ENCODE data around the gene INTS7. TPM values are rescaled to one million over a fixed set of nuclear protein-coding genes. Genes with fewer than 3 reads are reported as not detected.

Gene INTS7
- polyA plus RNA-seq, 1 donor (not counting 4 experiments of a cell fraction or from before 2014, with no cell fraction given) = 27.2 TPM

- peak overlapping the region; percentile 30 for H3K27ac ChIP-seq (ENCODE audit: control insufficient read depth, insufficient read depth, low read length)
- TF ChIP-seq CTCF (optimal IDR thresholded peaks at IDR 0.05 in 1 of 3, IDR thresholded peaks at IDR 0.05 in 1 of 3, conservative IDR thresholded peaks at IDR 0.05 in 1 of 3; ENCODE audit: extremely low read depth in 1 of 3, insufficient read depth in 2 of 3, low read length in 3 of 3) (no peak), EZH2 (IDR thresholded peaks at IDR 0.05; ENCODE audit: low read length) (no peak)
- H2AFZ ChIP-seq (ENCODE audit: control insufficient read depth, low read length) = no peak overlapping the region
- H3K9me1 ChIP-seq (ENCODE audit: control insufficient read depth, extremely low read depth, insufficient read depth, low read length) = no peaks in the 10 kb centered on the region
- H4K20me1 ChIP-seq (ENCODE audit: control insufficient read depth, extremely low read depth, insufficient read depth, low read length) = no peaks in the 10 kb centered on the region
- no peaks in the 10 kb centered on the region for H3K27me3 ChIP-seq (ENCODE audit: control insufficient read depth, extremely low read depth, insufficient read depth, low read length)
- H3K9ac ChIP-seq (ENCODE audit: control insufficient read depth, extremely low read depth, insufficient read depth, low read length) = no peak overlapping the region
- peak; percentile 77 for FAIRE-seq
- H3K4me3 ChIP-seq (ENCODE audit: control insufficient read depth in 2 of 3, extremely low read depth in 1 of 3, insufficient read depth in 2 of 3, low read depth in 1 of 3, low read length in 3 of 3) = no peak overlapping the region
- no peaks in the 10 kb centered on the region for H3K9me3 ChIP-seq (ENCODE audit: control insufficient read depth, low read depth, low read length)
- H3K79me2 ChIP-seq (ENCODE audit: control insufficient read depth, insufficient read depth, low read length) = no peaks in the 10 kb centered on the region
- dilution Hi-C loops (cut with MboI; ENCODE audit: extremely low pct_ligation_motif_present, low sequenced_read_pairs) = no loop called here
- H3K36me3 ChIP-seq (ENCODE audit: control insufficient read depth in 2 of 2, extremely low read depth in 1 of 2, insufficient read depth in 2 of 2, low read length in 2 of 2) = peaks cover 0 to 9% of the 10 kb centered on the region in 2 experiments
- no peak overlapping the region for H3K4me2 ChIP-seq (ENCODE audit: control insufficient read depth, extremely low read depth, insufficient read depth, low read depth, low read length)
- DNase-seq (ENCODE audit: low read depth, low spot score) = peak; percentile 11
- peaks cover 5% of the 10 kb centered on the region for H3K4me1 ChIP-seq (ENCODE audit: control insufficient read depth, extremely low read depth, insufficient read depth, low read length)
These were observed 41.7 kb upstream of the INTS7 start for GRCh38 chr1:212077028-212077427.

GRCh38 chr1:212074856-212075255, 39.5 kb upstream of the INTS7 start:
- Histone ChIP-seq H3K36me3 (ENCODE audit: control insufficient read depth in 2 of 2, extremely low read depth in 1 of 2, insufficient read depth in 2 of 2, low read length in 2 of 2) (peaks cover 0 to 4% of the 10 kb centered on the region in 2 experiments), H3K4me3 (ENCODE audit: control insufficient read depth in 2 of 3, extremely low read depth in 1 of 3, insufficient read depth in 2 of 3, low read depth in 1 of 3, low read length in 3 of 3) (no peak overlapping the region), H4K20me1 (ENCODE audit: control insufficient read depth, extremely low read depth, insufficient read depth, low read length) (no peaks in the 10 kb centered on the region), H3K79me2 (ENCODE audit: control insufficient read depth, insufficient read depth, low read length) (no peaks in the 10 kb centered on the region), H2AFZ (ENCODE audit: control insufficient read depth, low read length) (no peak overlapping the region), H3K9me1 (ENCODE audit: control insufficient read depth, extremely low read depth, insufficient read depth, low read length) (no peaks in the 10 kb centered on the region), H3K9me3 (ENCODE audit: control insufficient read depth, low read depth, low read length) (no peaks in the 10 kb centered on the region), H3K27me3 (ENCODE audit: control insufficient read depth, extremely low read depth, insufficient read depth, low read length) (no peaks in the 10 kb centered on the region), H3K4me2 (ENCODE audit: control insufficient read depth, extremely low read depth, insufficient read depth, low read depth, low read length) (no peak overlapping the region), H3K4me1 (ENCODE audit: control insufficient read depth, extremely low read depth, insufficient read depth, low read length) (peaks cover 5% of the 10 kb centered on the region), H3K9ac (ENCODE audit: control insufficient read depth, extremely low read depth, insufficient read depth, low read length) (no peak overlapping the region), H3K27ac (ENCODE audit: control insufficient read depth, insufficient read depth, low read length) (no peak overlapping the region)
- dilution Hi-C loops (cut with MboI; ENCODE audit: extremely low pct_ligation_motif_present, low sequenced_read_pairs) = no loop called here
- no peak for DNase-seq (ENCODE audit: low read depth, low spot score)
- FAIRE-seq = no peak
- TF ChIP-seq EZH2 (IDR thresholded peaks at IDR 0.05; ENCODE audit: low read length) = no peak
- TF ChIP-seq CTCF (optimal IDR thresholded peaks at IDR 0.05 in 1 of 3, IDR thresholded peaks at IDR 0.05 in 1 of 3, conservative IDR thresholded peaks at IDR 0.05 in 1 of 3; ENCODE audit: extremely low read depth in 1 of 3, insufficient read depth in 2 of 3, low read length in 3 of 3) = no peak
